ENCODE data around the gene BAIAP2L2. TPM values are rescaled to one million over a fixed set of nuclear protein-coding genes. Genes with fewer than 3 reads are reported as not detected.

Gene BAIAP2L2
- total and polyA plus RNA-seq, 2 donors (not counting 1 experiment from before 2014, with no cell fraction given), result 0.16 to 0.83 TPM

GRCh38 chr22:38144025-38144405 is 33.5 kb upstream of the BAIAP2L2 start:
- no peak overlapping the region for H2AFZ ChIP-seq (ENCODE audit: low read length)
- H3K79me2 ChIP-seq (ENCODE audit: control insufficient read depth, insufficient read depth, low read length), result no peaks in the 10 kb centered on the region
- no peaks in the 10 kb centered on the region for H3K27me3 ChIP-seq (ENCODE audit: control insufficient read depth, insufficient read depth, low read length)
- no peak for DNase-seq (ENCODE audit: low read depth in 2 of 2)
- peaks cover 2% of the 10 kb centered on the region for H3K4me1 ChIP-seq (ENCODE audit: control insufficient read depth, extremely low read depth, insufficient read depth, low read length)
- no peak overlapping the region for H3K27ac ChIP-seq (ENCODE audit: insufficient read depth, low read length)
- no peak overlapping the region for H3K9ac ChIP-seq (ENCODE audit: insufficient read depth, low read length)
- H4K20me1 ChIP-seq (ENCODE audit: control insufficient read depth, extremely low read depth, insufficient read depth, low read length), result no peaks in the 10 kb centered on the region
- TF ChIP-seq EZH2 (IDR thresholded peaks at IDR 0.05; ENCODE audit: low read length, missing control alignments) (no peak), CTCF (conservative IDR thresholded peaks at IDR 0.05 in 1 of 2, IDR thresholded peaks at IDR 0.05 in 1 of 2; ENCODE audit: low read depth in 1 of 2, low read length in 2 of 2) (no peak)
- H3K4me3 ChIP-seq (replicated peaks in 1 of 4; ENCODE audit: control extremely low read depth in 1 of 4, insufficient read depth in 1 of 4, low read depth in 3 of 4, low read length in 4 of 4), result no peak overlapping the region
- no peak overlapping the region for H3K4me2 ChIP-seq (ENCODE audit: extremely low read depth, insufficient read depth, low read length)
- no peaks in the 10 kb centered on the region for H3K9me3 ChIP-seq (ENCODE audit: control insufficient read depth, insufficient read depth, low read depth, low read length)
- H3K36me3 ChIP-seq (ENCODE audit: control insufficient read depth, insufficient read depth, low read length), result no peaks in the 10 kb centered on the region

DNA sequence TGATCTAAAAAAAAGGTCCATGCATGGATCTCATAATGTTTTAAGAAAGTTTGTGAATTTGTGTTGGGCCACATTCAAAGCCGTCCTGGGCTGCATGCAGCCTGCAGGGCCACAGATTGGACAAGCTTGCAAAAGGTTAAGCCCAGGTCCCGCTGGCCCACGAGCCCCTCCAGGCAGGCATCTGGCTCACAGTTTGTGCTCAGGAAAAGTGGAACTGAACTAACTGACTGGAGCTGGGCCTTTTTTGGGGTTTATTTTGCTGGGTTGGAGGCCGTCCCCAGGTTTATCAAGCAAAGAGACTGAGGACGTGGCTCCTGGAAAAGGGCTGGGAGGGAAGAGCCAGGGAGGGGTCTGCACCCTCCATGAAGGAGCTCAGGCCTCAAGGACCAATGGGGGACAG is 32.1 kb upstream of the BAIAP2L2 start:
- H3K27ac ChIP-seq (ENCODE audit: insufficient read depth, low read length), result no peak overlapping the region
- TF ChIP-seq CTCF (conservative IDR thresholded peaks at IDR 0.05 in 1 of 2, IDR thresholded peaks at IDR 0.05 in 1 of 2; ENCODE audit: low read depth in 1 of 2, low read length in 2 of 2), result no peak
- no peak for TF ChIP-seq EZH2 (IDR thresholded peaks at IDR 0.05; ENCODE audit: low read length, missing control alignments)
- H2AFZ ChIP-seq (ENCODE audit: low read length), result no peak overlapping the region
- no peak overlapping the region for H3K9ac ChIP-seq (ENCODE audit: insufficient read depth, low read length)
- no peak overlapping the region for H3K4me2 ChIP-seq (ENCODE audit: extremely low read depth, insufficient read depth, low read length)
- no peaks in the 10 kb centered on the region for H3K36me3 ChIP-seq (ENCODE audit: control insufficient read depth, insufficient read depth, low read length)
- H3K27me3 ChIP-seq (ENCODE audit: control insufficient read depth, insufficient read depth, low read length), result no peaks in the 10 kb centered on the region
- DNase-seq (ENCODE audit: low read depth in 2 of 2), result no peak
- no peaks in the 10 kb centered on the region for H3K9me3 ChIP-seq (ENCODE audit: control insufficient read depth, insufficient read depth, low read depth, low read length)
- no peaks in the 10 kb centered on the region for H3K4me1 ChIP-seq (ENCODE audit: control insufficient read depth, extremely low read depth, insufficient read depth, low read length)
- no peaks in the 10 kb centered on the region for H3K79me2 ChIP-seq (ENCODE audit: control insufficient read depth, insufficient read depth, low read length)
- H4K20me1 ChIP-seq (ENCODE audit: control insufficient read depth, extremely low read depth, insufficient read depth, low read length), result no peaks in the 10 kb centered on the region
- no peak overlapping the region for H3K4me3 ChIP-seq (replicated peaks in 1 of 4; ENCODE audit: control extremely low read depth in 1 of 4, insufficient read depth in 1 of 4, low read depth in 3 of 4, low read length in 4 of 4)

DNA sequence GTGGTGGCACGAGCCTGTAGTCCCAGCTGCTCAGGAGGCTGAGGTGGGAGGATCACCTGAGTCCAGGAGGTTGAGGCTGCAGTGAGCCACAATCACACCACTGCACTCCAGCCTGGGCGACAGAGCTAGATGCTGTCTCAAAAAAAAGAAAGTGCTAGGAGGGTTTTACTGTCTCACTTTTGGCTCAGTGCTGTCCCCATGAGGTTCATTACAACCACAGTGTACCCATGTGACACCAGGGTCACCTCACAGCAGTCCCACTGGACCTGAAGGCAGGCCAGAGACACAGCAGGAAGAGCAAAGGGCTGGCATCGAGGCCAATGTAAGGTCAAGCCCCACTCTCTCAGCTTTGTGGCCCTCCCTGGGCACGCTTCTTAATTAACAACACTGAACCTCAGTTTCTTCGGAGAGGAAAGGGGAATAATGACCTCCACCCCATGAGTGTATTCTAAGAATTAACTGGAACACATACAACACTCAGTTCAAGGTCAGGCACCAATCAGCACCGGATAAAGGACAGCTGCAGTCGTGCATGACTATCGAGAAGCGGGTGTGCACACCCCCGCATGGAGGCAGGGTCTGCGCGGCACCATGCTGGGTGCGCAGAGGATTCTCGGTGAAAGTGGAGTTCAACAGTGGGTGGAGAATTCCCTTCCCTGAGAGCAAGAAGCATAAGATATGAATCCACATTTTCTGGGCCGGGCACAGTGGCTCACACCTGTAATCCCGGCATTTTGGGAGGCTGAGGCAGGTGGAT is 30.9 kb upstream of the BAIAP2L2 start:
- Histone ChIP-seq H3K9ac (ENCODE audit: insufficient read depth, low read length) (no peak overlapping the region), H3K4me3 (replicated peaks in 1 of 4; ENCODE audit: control extremely low read depth in 1 of 4, insufficient read depth in 1 of 4, low read depth in 3 of 4, low read length in 4 of 4) (no peak overlapping the region), H3K4me2 (ENCODE audit: extremely low read depth, insufficient read depth, low read length) (no peak overlapping the region), H3K27ac (ENCODE audit: insufficient read depth, low read length) (no peak overlapping the region), H3K79me2 (ENCODE audit: control insufficient read depth, insufficient read depth, low read length) (no peaks in the 10 kb centered on the region), H2AFZ (ENCODE audit: low read length) (no peak overlapping the region), H3K4me1 (ENCODE audit: control insufficient read depth, extremely low read depth, insufficient read depth, low read length) (no peaks in the 10 kb centered on the region), H3K9me3 (ENCODE audit: control insufficient read depth, insufficient read depth, low read depth, low read length) (no peaks in the 10 kb centered on the region), H4K20me1 (ENCODE audit: control insufficient read depth, extremely low read depth, insufficient read depth, low read length) (no peaks in the 10 kb centered on the region), H3K36me3 (ENCODE audit: control insufficient read depth, insufficient read depth, low read length) (no peaks in the 10 kb centered on the region), H3K27me3 (ENCODE audit: control insufficient read depth, insufficient read depth, low read length) (no peaks in the 10 kb centered on the region)
- no peak for TF ChIP-seq EZH2 (IDR thresholded peaks at IDR 0.05; ENCODE audit: low read length, missing control alignments)
- TF ChIP-seq CTCF (conservative IDR thresholded peaks at IDR 0.05 in 1 of 2, IDR thresholded peaks at IDR 0.05 in 1 of 2; ENCODE audit: low read depth in 1 of 2, low read length in 2 of 2), result no peak
- DNase-seq (ENCODE audit: low read depth in 2 of 2), result no peak

Measured in fibroblast of lung (primary cell).